Osteoblast (primary cell): Measurements from ENCODE around the gene KCNQ1. TPM values are rescaled to one million over a fixed set of nuclear protein-coding genes. Genes with fewer than 3 reads are reported as not detected.

Source experiments
- DNase-seq: peaks from one replicate; pipeline ENCODE4 v3.0.0; 2011; ENCODE audit warnings: low spot score, mixed read lengths; ENCODE audit not compliant: insufficient read length; ENCODE audit errors: missing footprints
- H2AFZ ChIP-seq: 2 replicates; pipeline ENCODE4 v1.6.0; 2011; ENCODE audit warnings: mild to moderate bottlenecking, low read length
- H3K27ac ChIP-seq: 2 replicates; pipeline ENCODE4 v1.5.1; 2011; ENCODE audit warnings: mild to moderate bottlenecking, low read depth, low read length, moderate library complexity
- H3K27me3 ChIP-seq: 2 replicates; pipeline ENCODE4 v1.6.0; 2012; ENCODE audit warnings: mild to moderate bottlenecking, control low read depth, inconsistent platforms, low read length, moderate library complexity; ENCODE audit not compliant: insufficient read depth
- H3K36me3 ChIP-seq: 2 replicates; pipeline ENCODE4 v1.5.1; 2011; ENCODE audit warnings: mild to moderate bottlenecking, low read length, control low read depth, moderate library complexity; ENCODE audit not compliant: insufficient read depth
- H3K4me1 ChIP-seq: 2 replicates; pipeline ENCODE4 v1.5.1; 2011; ENCODE audit warnings: mild to moderate bottlenecking, low read length, control low read depth, moderate library complexity; ENCODE audit not compliant: insufficient read depth
- H3K4me2 ChIP-seq: 2 replicates; pipeline ENCODE4 v1.6.0; 2011; ENCODE audit warnings: mild to moderate bottlenecking, low read length; ENCODE audit not compliant: insufficient read depth
- H3K4me3 ChIP-seq: fragments of 200-600 bp; sonication (generic); 3 replicates; pipeline ENCODE4 v1.5.1; 2012; ENCODE audit warnings: mild to moderate bottlenecking, low read length, inconsistent platforms; ENCODE audit not compliant: insufficient read depth
- H3K79me2 ChIP-seq: 2 replicates; pipeline ENCODE4 v1.6.0; 2012; ENCODE audit warnings: mild to moderate bottlenecking, low read length, control low read depth, inconsistent platforms; ENCODE audit not compliant: insufficient read depth
- H3K9me3 ChIP-seq: 2 replicates; pipeline ENCODE4 v1.5.1; 2011; ENCODE audit warnings: low read depth, low read length, control low read depth
- H4K20me1 ChIP-seq: 2 replicates; pipeline ENCODE4 v1.6.0; 2012; ENCODE audit warnings: mild to moderate bottlenecking, low read length, control low read depth; ENCODE audit not compliant: insufficient read depth
- total RNA-seq: library from RNA; depleted of rRNA; stranded (reverse); fragments of >200 nt; gene quantifications from 2 replicates; pipeline ENCODE4 v1.2.3, GENCODE V29; 2012
- TF ChIP-seq, protein P1 (sequence below): IDR thresholded peaks from 2 replicates; pipeline ENCODE4 v1.5.1; 2011; ENCODE audit warnings: mild to moderate bottlenecking, low read depth, low read length, moderate library complexity; ENCODE audit errors: extremely low read depth

Gene KCNQ1
- total RNA-seq, 1 donor: not detected

DNA sequence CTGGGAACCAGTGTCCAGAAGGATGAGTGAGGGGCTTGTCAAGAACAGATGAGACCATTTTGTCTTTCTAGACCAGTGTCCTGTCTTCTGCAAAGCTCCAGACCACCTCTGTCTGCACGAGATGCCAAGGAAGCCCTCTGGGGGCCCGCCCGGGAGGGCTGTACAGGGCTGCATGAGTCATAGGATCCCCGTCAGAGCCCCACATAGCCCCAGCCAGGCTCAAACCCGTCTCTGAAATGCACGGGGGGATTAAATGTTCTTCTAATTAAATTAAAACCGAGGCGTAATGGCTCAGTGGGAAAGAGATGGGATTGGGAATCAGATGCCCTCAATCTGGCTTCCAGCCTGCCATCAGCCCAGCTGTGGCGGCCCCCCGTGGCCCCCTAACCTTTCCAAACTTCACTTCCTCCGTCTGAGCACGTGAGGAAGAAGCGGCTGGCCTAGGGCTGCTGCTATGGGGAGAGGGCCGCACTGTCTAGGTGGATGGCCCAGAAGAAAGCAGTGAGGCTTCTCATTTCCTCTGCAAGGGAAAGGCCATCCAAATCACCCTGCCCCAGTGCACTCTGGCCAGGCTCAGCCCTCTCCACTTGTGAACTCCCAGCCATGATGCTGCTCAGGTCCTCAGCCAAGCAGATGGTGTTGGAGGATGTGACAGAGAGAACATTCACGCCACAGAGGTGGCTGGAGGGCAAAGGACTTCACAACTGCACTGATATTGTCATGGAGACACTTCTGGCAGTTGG is 222.2 kb downstream of the KCNQ1 start:
- H3K4me3 ChIP-seq: no peak overlapping the region
- H4K20me1 ChIP-seq: peaks cover 51% of the 10 kb centered on the region
- H3K27ac ChIP-seq: no peak overlapping the region
- peaks cover 13% of the 10 kb centered on the region for H3K36me3 ChIP-seq
- DNase-seq: peak; percentile 54
- TF ChIP-seq, protein P1, sequence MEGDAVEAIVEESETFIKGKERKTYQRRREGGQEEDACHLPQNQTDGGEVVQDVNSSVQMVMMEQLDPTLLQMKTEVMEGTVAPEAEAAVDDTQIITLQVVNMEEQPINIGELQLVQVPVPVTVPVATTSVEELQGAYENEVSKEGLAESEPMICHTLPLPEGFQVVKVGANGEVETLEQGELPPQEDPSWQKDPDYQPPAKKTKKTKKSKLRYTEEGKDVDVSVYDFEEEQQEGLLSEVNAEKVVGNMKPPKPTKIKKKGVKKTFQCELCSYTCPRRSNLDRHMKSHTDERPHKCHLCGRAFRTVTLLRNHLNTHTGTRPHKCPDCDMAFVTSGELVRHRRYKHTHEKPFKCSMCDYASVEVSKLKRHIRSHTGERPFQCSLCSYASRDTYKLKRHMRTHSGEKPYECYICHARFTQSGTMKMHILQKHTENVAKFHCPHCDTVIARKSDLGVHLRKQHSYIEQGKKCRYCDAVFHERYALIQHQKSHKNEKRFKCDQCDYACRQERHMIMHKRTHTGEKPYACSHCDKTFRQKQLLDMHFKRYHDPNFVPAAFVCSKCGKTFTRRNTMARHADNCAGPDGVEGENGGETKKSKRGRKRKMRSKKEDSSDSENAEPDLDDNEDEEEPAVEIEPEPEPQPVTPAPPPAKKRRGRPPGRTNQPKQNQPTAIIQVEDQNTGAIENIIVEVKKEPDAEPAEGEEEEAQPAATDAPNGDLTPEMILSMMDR: no peak
- H3K79me2 ChIP-seq: peaks cover 45% of the 10 kb centered on the region
- H3K27me3 ChIP-seq: no peaks in the 10 kb centered on the region
- no peak overlapping the region for H3K4me2 ChIP-seq
- H3K4me1 ChIP-seq: no peaks in the 10 kb centered on the region
- peaks cover 6% of the 10 kb centered on the region for H3K9me3 ChIP-seq
- H2AFZ ChIP-seq: no peak overlapping the region

GRCh38 chr11:2667940-2668339 is 223.1 kb downstream of the KCNQ1 start:
- Histone ChIP-seq H3K4me2 (no peak overlapping the region), H3K9me3 (peaks cover 5% of the 10 kb centered on the region), H3K4me3 (no peak overlapping the region), H3K4me1 (no peaks in the 10 kb centered on the region), H3K36me3 (peaks cover 9% of the 10 kb centered on the region), H3K79me2 (peaks cover 54% of the 10 kb centered on the region), H4K20me1 (peaks cover 58% of the 10 kb centered on the region), H3K27ac (no peak overlapping the region), H2AFZ (no peak overlapping the region), H3K27me3 (no peaks in the 10 kb centered on the region)
- peak; percentile 43 for DNase-seq
- TF ChIP-seq, protein P1: no peak

- H4K20me1 ChIP-seq: peaks cover 59% of the 10 kb centered on the region
- H3K36me3 ChIP-seq: peaks cover 3% of the 10 kb centered on the region
- H3K9me3 ChIP-seq: no peaks in the 10 kb centered on the region
- peaks cover 63% of the 10 kb centered on the region for H3K79me2 ChIP-seq
- no peak for DNase-seq
- no peaks in the 10 kb centered on the region for H3K27me3 ChIP-seq
- no peak overlapping the region for H2AFZ ChIP-seq
- no peaks in the 10 kb centered on the region for H3K4me1 ChIP-seq
- no peak overlapping the region for H3K4me2 ChIP-seq
- H3K4me3 ChIP-seq: no peak overlapping the region
- H3K27ac ChIP-seq: no peak overlapping the region
- TF ChIP-seq, protein P1: no peak
These were observed 224.1 kb downstream of the KCNQ1 start for GRCh38 chr11:2668876-2669275.

GRCh38 chr11:2669634-2670469 is 225.0 kb downstream of the KCNQ1 start:
- H4K20me1 ChIP-seq: peaks cover 57% of the 10 kb centered on the region
- no peaks in the 10 kb centered on the region for H3K4me1 ChIP-seq
- peaks cover 70% of the 10 kb centered on the region for H3K79me2 ChIP-seq
- H3K36me3 ChIP-seq: peaks cover 3% of the 10 kb centered on the region
- H3K9me3 ChIP-seq: no peaks in the 10 kb centered on the region
- H3K4me2 ChIP-seq: no peak overlapping the region
- no peaks in the 10 kb centered on the region for H3K27me3 ChIP-seq
- H3K4me3 ChIP-seq: no peak overlapping the region
- H3K27ac ChIP-seq: no peak overlapping the region
- TF ChIP-seq, protein P1: no peak
- DNase-seq: peak; percentile 50
- H2AFZ ChIP-seq: no peak overlapping the region
